ENCODE data around the gene CUEDC1.

DNA sequence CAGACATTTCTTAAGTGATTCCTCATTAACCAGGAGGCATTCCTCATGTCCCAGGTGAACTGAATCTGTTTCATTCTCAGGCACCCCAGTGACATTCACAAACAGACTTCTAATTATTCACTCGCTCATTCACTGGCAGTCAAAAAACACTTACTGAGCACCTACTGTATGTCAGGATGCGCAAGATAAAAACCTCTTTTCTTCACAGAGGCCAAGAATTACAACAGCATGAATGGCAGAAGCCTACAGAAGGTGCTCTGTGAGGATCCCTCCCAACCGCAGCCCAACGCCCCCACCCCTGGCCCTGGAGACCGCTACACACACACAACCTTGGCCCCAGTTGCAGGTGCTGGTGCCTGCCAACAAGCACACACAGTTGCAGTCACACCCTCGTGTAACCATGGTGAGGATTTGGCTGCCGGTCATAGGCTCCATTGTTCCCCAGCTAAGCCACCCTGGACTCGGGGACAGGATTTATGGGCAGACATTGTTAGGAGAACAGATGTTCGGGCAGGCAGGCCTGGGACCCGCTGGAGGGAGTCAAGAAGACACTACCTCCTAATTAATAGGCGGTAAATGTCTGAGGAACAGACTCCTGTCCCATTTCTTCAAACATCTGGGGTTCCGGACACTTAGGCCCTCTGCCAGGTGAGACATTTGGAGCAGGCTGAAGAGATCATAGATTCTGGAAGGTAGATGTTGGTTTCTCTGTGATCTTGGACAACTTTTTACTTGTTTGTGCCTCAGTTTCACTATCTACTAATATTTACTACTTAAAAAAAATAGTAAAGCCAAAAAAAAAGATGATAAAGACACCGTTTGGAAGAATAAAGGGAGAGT lies 43.2 kb downstream of the CUEDC1 start:
- no peak for TF ChIP-seq CTCF (conservative IDR thresholded peaks at IDR 0.05; ENCODE audit: low read depth, low read length)
- TF ChIP-seq EZH2 (IDR thresholded peaks at IDR 0.05; ENCODE audit: borderline replicate concordance, low read depth, low read length, poor library complexity, severe bottlenecking) = no peak
